Breast epithelium (tissue), 3 donors: Measurements from ENCODE around the gene LRIF1.

Experiments
- CTCF ChIP-seq, 3 donors: fragments of 450-650 bp; IDR thresholded peaks; one replicate each; pipeline ENCODE4 v1.5.1; 2016 to 2017; ENCODE audit warnings: antibody characterized with exemption in 3 of 3, mild to moderate bottlenecking in 3 of 3, moderate library complexity in 3 of 3
- POLR2A ChIP-seq: fragments of 450-650 bp; IDR thresholded peaks from one replicate; pipeline ENCODE4 v1.6.1; 2016; ENCODE audit warnings: antibody characterized with exemption, mild to moderate bottlenecking, moderate library complexity
- POLR2AphosphoS5 ChIP-seq, 3 donors: sonication (generic); formaldehyde crosslinking; IDR thresholded peaks; one replicate each; pipeline ENCODE4 v1.6.1; 2017; ENCODE audit warnings: antibody characterized with exemption in 3 of 3

GRCh38 chr1:110936567-110936966, 27.2 kb downstream of the LRIF1 start:
- no peak for TF ChIP-seq CTCF (IDR thresholded peaks at IDR 0.05)
- no peak for TF ChIP-seq POLR2A
- no peak for TF ChIP-seq POLR2AphosphoS5 (IDR thresholded peaks at IDR 0.05)
